ENCODE measurements around the gene SF3A2.

Gene SF3A2

GRCh38 chr19:2290441-2291184, 54.0 kb downstream of the SF3A2 start:
- TF ChIP-seq CTCF (IDR thresholded peaks at IDR 0.05; ENCODE audit: low read depth, low read length) = no peak
- DNase-seq (ENCODE audit: extremely low read depth, low read depth) = no peak

- no peak for DNase-seq (ENCODE audit: extremely low read depth, low read depth)
- TF ChIP-seq CTCF (IDR thresholded peaks at IDR 0.05; ENCODE audit: low read depth, low read length) = no peak
These were observed 54.6 kb downstream of the SF3A2 start for GRCh38 chr19:2291185-2291751.

- DNase-seq (ENCODE audit: extremely low read depth, low read depth) = peak; percentile 74
- no peak for TF ChIP-seq CTCF (IDR thresholded peaks at IDR 0.05; ENCODE audit: low read depth, low read length)
These were observed 58.2 kb downstream of the SF3A2 start for GRCh38 chr19:2294687-2295335.

- no peak for TF ChIP-seq CTCF (IDR thresholded peaks at IDR 0.05; ENCODE audit: low read depth, low read length)
- no peak for DNase-seq (ENCODE audit: extremely low read depth, low read depth)
These were observed 59.5 kb downstream of the SF3A2 start for GRCh38 chr19:2296141-2296540.

All from AG09319 (cell line).